ENCODE results near the gene PPP3R2.

DNA sequence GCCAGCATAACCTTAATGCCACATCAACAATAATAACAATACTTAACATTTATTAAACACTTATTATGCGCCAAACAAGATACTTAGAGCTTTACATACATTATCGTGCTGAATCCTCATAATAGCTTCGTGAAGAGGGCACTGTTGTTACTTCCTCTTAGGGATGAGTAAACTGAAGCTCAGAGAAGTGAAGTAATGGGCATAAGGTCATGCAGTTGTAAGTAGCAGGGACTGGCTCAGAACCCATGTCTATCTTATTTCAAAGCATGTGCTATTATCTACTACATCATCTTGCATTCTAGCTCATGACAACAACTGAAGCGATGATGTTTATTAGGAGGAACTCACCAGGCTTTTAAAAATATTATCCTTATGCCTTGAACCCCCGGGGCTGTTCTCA, 34.9 kb upstream of the PPP3R2 start:
- TF ChIP-seq, protein P1, sequence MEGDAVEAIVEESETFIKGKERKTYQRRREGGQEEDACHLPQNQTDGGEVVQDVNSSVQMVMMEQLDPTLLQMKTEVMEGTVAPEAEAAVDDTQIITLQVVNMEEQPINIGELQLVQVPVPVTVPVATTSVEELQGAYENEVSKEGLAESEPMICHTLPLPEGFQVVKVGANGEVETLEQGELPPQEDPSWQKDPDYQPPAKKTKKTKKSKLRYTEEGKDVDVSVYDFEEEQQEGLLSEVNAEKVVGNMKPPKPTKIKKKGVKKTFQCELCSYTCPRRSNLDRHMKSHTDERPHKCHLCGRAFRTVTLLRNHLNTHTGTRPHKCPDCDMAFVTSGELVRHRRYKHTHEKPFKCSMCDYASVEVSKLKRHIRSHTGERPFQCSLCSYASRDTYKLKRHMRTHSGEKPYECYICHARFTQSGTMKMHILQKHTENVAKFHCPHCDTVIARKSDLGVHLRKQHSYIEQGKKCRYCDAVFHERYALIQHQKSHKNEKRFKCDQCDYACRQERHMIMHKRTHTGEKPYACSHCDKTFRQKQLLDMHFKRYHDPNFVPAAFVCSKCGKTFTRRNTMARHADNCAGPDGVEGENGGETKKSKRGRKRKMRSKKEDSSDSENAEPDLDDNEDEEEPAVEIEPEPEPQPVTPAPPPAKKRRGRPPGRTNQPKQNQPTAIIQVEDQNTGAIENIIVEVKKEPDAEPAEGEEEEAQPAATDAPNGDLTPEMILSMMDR (IDR thresholded peaks at IDR 0.05), result no peak
- TF ChIP-seq POLR2A (IDR thresholded peaks at IDR 0.05), result no peak
- no peak for TF ChIP-seq EP300 (IDR thresholded peaks at IDR 0.05)
